Metanephros (tissue), 1 donor: ENCODE measurements around the gene FBXO21. TPM values are rescaled to one million over a fixed set of nuclear protein-coding genes. Genes with fewer than 3 reads are reported as not detected.

ENCODE experiments used
- total RNA-seq: library from RNA; depleted of rRNA; stranded (reverse); fragments of >200 nt; gene quantifications from one replicate; pipeline ENCODE4 v1.2.3, GENCODE V29; 2014

FBXO21 gene
- total RNA-seq = 112 TPM

GRCh38 chr12:117190210-117190781 lies at the start of gene FBXO21:
TSS of gene FBXO21 (minus strand) at chr12:117190470. CDS start at chr12:117190456, 14 bp downstream.

Other genes with a start within 250 kb of the FBXO21 start
- 17.6 TPM for gene TESC, start 91.1 kb downstream of the FBXO21 start, total RNA-seq
- 3.9 TPM for gene NOS1, start 171.2 kb upstream of the FBXO21 start, total RNA-seq